Brain pericyte (primary cell): ENCODE results near the gene CARD11.

ENCODE experiments used
- DNase-seq: peaks from one replicate; pipeline ENCODE4 v3.0.0-alpha.2; 2012; ENCODE audit warnings: low read depth, low spot score

CARD11 gene

GRCh38 chr7:2873686-2874551 lies 169.7 kb downstream of the CARD11 start:
- no peak for DNase-seq

- no peak for DNase-seq
These were observed 170.5 kb downstream of the CARD11 start for GRCh38 chr7:2873146-2873545.

- DNase-seq = no peak
These were observed 171.3 kb downstream of the CARD11 start for GRCh38 chr7:2872296-2872874.

GRCh38 chr7:2870471-2870931 lies 173.2 kb downstream of the CARD11 start:
- DNase-seq = no peak

- DNase-seq = no peak
These were observed 173.7 kb downstream of the CARD11 start for GRCh38 chr7:2869981-2870380.

- no peak for DNase-seq
These were observed 177.1 kb downstream of the CARD11 start for GRCh38 chr7:2866601-2867000.

GRCh38 chr7:2864999-2865670 lies 178.5 kb downstream of the CARD11 start:
- DNase-seq = no peak

- DNase-seq = no peak
These were observed 179.3 kb downstream of the CARD11 start for GRCh38 chr7:2864204-2864985.

GRCh38 chr7:2863461-2864066 lies 180.1 kb downstream of the CARD11 start:
- peak; percentile 65 for DNase-seq

- DNase-seq = no peak
These were observed 180.8 kb downstream of the CARD11 start for GRCh38 chr7:2862831-2863361.

GRCh38 chr7:2861509-2861908 lies 182.2 kb downstream of the CARD11 start:
- no peak for DNase-seq

GRCh38 chr7:2860627-2861133 lies 183.0 kb downstream of the CARD11 start:
- DNase-seq = no peak

GRCh38 chr7:2859952-2860351 lies 183.7 kb downstream of the CARD11 start:
- no peak for DNase-seq

GRCh38 chr7:2858621-2859020 lies 185.0 kb downstream of the CARD11 start:
- no peak for DNase-seq

GRCh38 chr7:2856388-2857169 lies 187.1 kb downstream of the CARD11 start:
- peak; percentile 34 for DNase-seq
